HG02852 (cell line): ENCODE measurements around the gene USP7.
"Not testable (repeated sequence)": the region's sequence is repeated elsewhere in the genome, so short reads cannot be mapped to it uniquely, and the experiment has no call there.

ENCODE experiments used
- ATAC-seq: cut with Tn5 transposase; IDR thresholded peaks from one replicate; pipeline ENCODE4 v1.9.1; 2021; ENCODE audit warnings: mild to moderate bottlenecking, moderate library complexity; ENCODE audit not compliant: unreplicated experiment

Gene USP7

DNA sequence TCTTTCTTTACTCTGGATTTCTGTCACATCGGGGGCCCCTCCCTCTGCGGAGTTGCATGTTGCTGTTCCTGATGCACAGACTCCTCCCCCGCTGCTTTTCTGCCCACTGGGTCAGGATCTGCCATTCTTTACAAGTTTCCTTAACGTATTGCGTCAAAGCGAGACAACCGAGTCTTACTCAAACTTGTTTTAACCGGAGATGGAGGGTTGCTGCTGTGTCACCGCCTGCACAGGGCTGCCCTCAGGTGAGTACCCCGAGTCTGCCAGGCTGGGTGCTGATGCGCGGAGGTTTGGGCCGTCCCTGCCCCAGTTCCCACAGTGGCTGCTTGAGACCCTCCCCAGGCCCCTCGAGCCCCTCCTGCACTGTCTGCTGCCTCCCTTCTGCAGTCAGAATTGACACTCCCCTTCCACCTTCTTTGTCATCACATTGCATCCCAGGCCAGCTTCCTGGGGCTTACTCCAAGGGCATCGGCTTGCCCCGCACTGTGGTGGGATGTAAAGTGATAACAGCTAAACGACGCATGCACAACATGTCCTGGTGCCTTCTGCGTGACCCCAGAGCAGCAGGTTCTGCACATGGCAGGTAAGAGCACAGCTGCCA lies 114.2 kb downstream of the USP7 start:
- no peak for ATAC-seq

DNA sequence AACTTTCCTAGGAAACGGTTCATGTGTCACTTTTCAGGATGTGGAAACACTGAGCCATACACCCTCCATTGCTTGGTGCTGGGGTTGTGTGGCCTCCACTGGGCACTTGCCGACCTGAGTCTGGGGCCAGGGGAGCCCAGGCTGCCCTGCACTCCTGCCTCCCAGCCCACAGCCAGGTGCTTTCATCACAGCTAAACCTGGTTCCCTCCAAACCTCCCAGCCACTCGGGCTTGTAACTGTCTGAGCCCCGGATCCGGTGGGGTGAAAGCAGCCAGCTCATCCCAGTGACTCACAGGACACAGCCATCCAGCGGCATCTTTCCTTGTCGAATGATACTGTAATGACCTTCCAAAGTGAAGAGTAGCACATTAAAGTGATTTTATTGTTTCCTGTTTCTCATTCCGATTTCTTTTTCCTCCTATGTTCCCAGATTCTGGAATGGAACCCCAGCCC lies 114.7 kb downstream of the USP7 start:
- ATAC-seq = no peak

GRCh38 chr16:8848231-8848938 lies 115.3 kb downstream of the USP7 start:
- ATAC-seq = no peak

DNA sequence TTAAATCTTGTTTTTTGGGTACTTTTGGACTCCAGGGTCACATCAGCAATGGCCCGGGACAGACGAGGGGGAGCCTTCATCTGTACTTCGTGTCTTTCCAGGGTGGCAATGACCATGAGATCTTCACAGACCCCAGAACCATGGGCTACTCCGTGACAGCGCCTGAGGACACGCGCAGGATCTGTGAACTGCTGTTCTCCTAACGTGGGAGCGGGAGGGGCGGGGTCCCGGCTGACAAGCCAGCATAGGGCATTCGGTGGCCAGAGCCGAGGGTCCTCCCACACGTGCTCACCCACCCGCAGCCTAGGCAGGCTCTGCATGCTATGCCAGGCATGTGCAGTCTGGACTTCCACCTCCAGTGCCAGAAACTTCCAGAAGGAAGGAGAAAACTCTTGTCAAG lies 116.1 kb downstream of the USP7 start:
- ATAC-seq = no peak

DNA sequence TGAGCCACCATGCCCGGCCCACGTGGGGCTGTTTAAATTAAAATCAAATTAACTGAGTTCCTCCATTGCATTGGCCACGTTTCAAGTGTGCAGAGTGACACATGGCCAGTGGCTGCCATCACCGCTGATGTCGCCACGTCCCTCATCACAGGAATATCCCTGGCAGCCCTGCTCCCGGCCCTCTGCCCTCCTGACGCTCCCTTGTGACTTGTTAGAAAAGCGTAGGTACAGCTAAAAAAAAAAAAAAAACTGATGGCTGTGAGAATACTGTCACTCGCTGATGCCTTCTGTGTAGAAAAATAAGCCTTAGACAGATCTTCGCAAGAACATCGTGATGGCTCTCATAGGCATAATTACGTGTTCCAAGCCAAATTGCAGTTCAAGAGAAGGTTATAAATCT lies 116.6 kb downstream of the USP7 start:
- ATAC-seq = no peak

- no peak for ATAC-seq
These were observed 117.2 kb downstream of the USP7 start for GRCh38 chr16:8846401-8846932.

- ATAC-seq = no peak
These were observed 117.9 kb downstream of the USP7 start for GRCh38 chr16:8845699-8846298.

DNA sequence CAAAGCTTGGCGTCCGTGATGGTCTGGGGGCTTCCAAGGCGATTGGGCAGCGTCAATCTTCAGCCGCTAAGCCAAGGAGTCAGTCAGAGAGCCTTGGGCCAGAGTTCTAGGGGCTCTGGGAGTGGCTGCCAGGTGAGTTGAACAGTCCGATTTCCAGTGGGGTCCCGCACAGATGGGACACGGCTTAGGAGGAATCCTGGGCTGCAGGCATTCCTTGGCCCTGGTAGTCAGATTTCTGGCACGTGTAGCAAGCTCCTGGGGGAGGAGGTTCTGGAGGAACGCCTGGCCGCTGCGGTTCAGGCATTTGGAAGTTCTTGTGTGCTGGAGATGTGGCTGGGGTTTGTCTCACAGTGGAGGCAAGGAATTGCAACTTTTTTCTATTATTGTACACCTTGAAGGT lies 120.4 kb downstream of the USP7 start:
- ATAC-seq = not testable (repeated sequence)
